NCI-H187 treated with DMSO at 0.1 percent for 48 hours (cell line): Measurements from ENCODE around the gene COA5.
"Not testable (repeated sequence)": the region's sequence is repeated elsewhere in the genome, so short reads cannot be mapped to it uniquely, and the experiment has no call there.

Source experiments
- DNase-seq: peaks from one replicate; lab custom pipeline; 2025; lab: John Stamatoyannopoulos, UW

COA5 gene

GRCh38 chr2:98606431-98606830 lies 1.9 kb downstream of the COA5 start:
- no peak for DNase-seq

GRCh38 chr2:98605076-98605475 lies 3.2 kb downstream of the COA5 start:
- no peak for DNase-seq

- DNase-seq = no peak
Measured at GRCh38 chr2:98604547-98604946, 3.8 kb downstream of the COA5 start.

- DNase-seq = no peak
Measured at GRCh38 chr2:98601532-98602132, 6.7 kb downstream of the COA5 start.

- DNase-seq = no peak
Measured at GRCh38 chr2:98598781-98599428, 9.4 kb downstream of the COA5 start.

GRCh38 chr2:98594665-98595064 lies 13.6 kb downstream of the COA5 start:
- DNase-seq = not testable (repeated sequence)

GRCh38 chr2:98592565-98592964 lies 15.7 kb downstream of the COA5 start:
- no peak for DNase-seq

- no peak for DNase-seq
Measured at GRCh38 chr2:98589489-98589888, 18.8 kb downstream of the COA5 start.

GRCh38 chr2:98588880-98589431 lies 19.4 kb downstream of the COA5 start:
- DNase-seq = no peak

- no peak for DNase-seq
Measured at GRCh38 chr2:98586551-98587140, 21.7 kb downstream of the COA5 start.

- no peak for DNase-seq
Measured at GRCh38 chr2:98585386-98585785, 22.9 kb downstream of the COA5 start.

GRCh38 chr2:98583816-98584618 lies 24.3 kb downstream of the COA5 start:
- no peak for DNase-seq

- DNase-seq = no peak
Measured at GRCh38 chr2:98583276-98583675, 25.0 kb downstream of the COA5 start.

- DNase-seq = no peak
Measured at GRCh38 chr2:98582523-98582922, 25.8 kb downstream of the COA5 start.

GRCh38 chr2:98580656-98581284 lies 27.5 kb downstream of the COA5 start:
- no peak for DNase-seq

- DNase-seq = no peak
Measured at GRCh38 chr2:98579926-98580325, 28.4 kb downstream of the COA5 start.

- no peak for DNase-seq
Measured at GRCh38 chr2:98578231-98578630, 30.1 kb downstream of the COA5 start.

GRCh38 chr2:98577313-98577712 lies 31.0 kb downstream of the COA5 start:
- no peak for DNase-seq

GRCh38 chr2:98576666-98577312 lies 31.5 kb downstream of the COA5 start:
- DNase-seq = no peak

GRCh38 chr2:98573426-98573825 lies 34.9 kb downstream of the COA5 start:
- DNase-seq = no peak

- DNase-seq = no peak
Measured at GRCh38 chr2:98572676-98573075, 35.6 kb downstream of the COA5 start.

GRCh38 chr2:98572211-98572610 lies 36.1 kb downstream of the COA5 start:
- no peak for DNase-seq
